ENCODE measurements around the gene DSCAM.

DNA sequence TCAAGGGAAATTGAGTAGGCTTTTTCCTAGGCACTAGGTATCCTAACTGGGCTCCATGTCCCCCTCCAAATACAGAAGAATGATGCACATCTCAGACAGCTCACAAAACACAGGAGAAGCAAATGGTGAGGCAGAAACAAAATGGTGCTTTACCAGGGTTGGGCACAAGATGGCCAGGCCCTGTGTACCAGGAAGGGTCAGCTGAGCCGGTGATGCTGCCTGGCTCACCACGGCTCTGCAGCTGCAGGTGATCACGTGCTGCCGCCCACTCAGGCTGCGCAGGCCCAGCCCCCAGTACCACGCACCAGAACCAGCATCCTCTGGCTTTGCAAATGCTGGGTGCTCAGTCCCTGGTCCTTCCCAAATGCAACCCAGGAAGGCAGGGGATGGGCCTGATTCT lies 993 bp upstream of the DSCAM start:
- TF ChIP-seq, protein P1, sequence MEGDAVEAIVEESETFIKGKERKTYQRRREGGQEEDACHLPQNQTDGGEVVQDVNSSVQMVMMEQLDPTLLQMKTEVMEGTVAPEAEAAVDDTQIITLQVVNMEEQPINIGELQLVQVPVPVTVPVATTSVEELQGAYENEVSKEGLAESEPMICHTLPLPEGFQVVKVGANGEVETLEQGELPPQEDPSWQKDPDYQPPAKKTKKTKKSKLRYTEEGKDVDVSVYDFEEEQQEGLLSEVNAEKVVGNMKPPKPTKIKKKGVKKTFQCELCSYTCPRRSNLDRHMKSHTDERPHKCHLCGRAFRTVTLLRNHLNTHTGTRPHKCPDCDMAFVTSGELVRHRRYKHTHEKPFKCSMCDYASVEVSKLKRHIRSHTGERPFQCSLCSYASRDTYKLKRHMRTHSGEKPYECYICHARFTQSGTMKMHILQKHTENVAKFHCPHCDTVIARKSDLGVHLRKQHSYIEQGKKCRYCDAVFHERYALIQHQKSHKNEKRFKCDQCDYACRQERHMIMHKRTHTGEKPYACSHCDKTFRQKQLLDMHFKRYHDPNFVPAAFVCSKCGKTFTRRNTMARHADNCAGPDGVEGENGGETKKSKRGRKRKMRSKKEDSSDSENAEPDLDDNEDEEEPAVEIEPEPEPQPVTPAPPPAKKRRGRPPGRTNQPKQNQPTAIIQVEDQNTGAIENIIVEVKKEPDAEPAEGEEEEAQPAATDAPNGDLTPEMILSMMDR (IDR thresholded peaks at IDR 0.05) = no peak
- no peak for TF ChIP-seq POLR2A (IDR thresholded peaks at IDR 0.05)
